Measurements from ENCODE around the gene MYO15A.

Gene MYO15A

GRCh38 chr17:18100616-18101015, 7.9 kb upstream of the MYO15A start:
- in situ Hi-C loops (cut with MboI; ENCODE audit: low sequenced_read_pairs, unreplicated experiment) = no loop called here
- DNase-seq (ENCODE audit: low spot score) = no peak
- TF ChIP-seq, protein P1, sequence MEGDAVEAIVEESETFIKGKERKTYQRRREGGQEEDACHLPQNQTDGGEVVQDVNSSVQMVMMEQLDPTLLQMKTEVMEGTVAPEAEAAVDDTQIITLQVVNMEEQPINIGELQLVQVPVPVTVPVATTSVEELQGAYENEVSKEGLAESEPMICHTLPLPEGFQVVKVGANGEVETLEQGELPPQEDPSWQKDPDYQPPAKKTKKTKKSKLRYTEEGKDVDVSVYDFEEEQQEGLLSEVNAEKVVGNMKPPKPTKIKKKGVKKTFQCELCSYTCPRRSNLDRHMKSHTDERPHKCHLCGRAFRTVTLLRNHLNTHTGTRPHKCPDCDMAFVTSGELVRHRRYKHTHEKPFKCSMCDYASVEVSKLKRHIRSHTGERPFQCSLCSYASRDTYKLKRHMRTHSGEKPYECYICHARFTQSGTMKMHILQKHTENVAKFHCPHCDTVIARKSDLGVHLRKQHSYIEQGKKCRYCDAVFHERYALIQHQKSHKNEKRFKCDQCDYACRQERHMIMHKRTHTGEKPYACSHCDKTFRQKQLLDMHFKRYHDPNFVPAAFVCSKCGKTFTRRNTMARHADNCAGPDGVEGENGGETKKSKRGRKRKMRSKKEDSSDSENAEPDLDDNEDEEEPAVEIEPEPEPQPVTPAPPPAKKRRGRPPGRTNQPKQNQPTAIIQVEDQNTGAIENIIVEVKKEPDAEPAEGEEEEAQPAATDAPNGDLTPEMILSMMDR (IDR thresholded peaks at IDR 0.05; ENCODE audit: borderline replicate concordance, control extremely low read depth, extremely low read depth, insufficient read depth, missing control alignments) = no peak

DNA sequence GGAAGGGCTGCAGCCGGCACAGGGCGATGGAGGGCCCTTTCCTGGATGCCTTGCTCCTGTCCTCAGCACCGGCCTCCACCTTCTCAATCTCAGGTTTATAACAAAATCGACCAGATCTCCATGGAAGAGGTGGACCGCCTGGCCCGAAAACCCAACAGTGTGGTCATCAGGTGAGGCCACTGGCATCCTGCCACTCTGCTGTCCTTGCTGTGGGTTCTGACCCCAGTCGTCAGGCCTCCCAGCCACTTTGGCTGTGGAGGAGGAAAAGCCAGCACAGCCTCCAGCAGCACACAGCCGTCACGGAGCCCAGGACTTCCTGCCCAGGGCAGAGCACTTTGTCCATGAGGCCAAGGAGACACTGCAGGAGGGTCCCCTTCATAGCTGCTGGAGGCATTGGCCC, 6.7 kb upstream of the MYO15A start:
- in situ Hi-C loops (cut with MboI; ENCODE audit: low sequenced_read_pairs, unreplicated experiment) = no loop called here
- TF ChIP-seq, protein P1 (IDR thresholded peaks at IDR 0.05; ENCODE audit: borderline replicate concordance, control extremely low read depth, extremely low read depth, insufficient read depth, missing control alignments) = no peak
- DNase-seq (ENCODE audit: low spot score) = no peak

DNA sequence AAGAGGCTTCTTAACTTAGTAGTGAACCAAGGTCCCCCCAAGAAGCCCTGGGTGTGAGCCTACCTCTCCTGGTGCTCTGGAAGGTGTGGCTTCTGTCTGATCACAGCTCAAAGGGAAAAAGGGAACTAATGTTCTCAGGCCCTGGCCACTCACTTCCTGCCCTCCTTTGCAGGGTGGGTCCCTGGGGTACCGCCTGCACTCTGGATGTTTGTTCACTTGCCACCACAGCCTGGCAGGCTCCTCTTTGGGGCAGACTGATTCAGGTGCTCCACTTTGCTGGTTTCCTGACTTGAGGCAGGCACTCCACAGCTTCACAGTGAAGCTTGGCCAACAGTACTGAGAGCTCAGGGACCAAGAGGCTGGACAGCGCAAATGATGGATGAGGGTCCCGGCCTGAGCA, 5.9 kb upstream of the MYO15A start:
- no peak for DNase-seq (ENCODE audit: low spot score)
- in situ Hi-C loops (cut with MboI; ENCODE audit: low sequenced_read_pairs, unreplicated experiment) = no loop called here
- TF ChIP-seq, protein P1 (IDR thresholded peaks at IDR 0.05; ENCODE audit: borderline replicate concordance, control extremely low read depth, extremely low read depth, insufficient read depth, missing control alignments) = no peak

DNA sequence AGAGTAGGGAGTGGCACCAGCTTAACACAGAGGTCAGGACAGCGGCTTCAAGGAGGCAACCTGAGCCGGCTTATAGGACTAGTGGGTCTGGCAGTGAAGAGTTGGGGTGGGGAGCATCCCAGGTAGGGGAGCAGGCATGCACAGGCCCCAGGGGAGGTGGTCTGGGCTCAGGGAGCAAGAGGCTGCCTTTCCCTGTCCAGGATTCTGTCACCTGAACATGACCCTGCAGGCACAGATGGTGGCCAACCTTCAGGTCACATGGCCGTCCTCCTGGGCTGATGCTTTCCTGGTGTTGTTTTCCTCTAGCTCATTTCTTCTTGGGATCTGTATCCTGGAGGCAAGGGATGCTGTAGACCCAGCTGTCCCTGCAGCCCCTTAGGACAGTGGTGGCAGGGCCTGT, 3.5 kb upstream of the MYO15A start:
- in situ Hi-C loops (cut with MboI; ENCODE audit: low sequenced_read_pairs, unreplicated experiment) = no loop called here
- DNase-seq (ENCODE audit: low spot score) = no peak
- TF ChIP-seq, protein P1 (IDR thresholded peaks at IDR 0.05; ENCODE audit: borderline replicate concordance, control extremely low read depth, extremely low read depth, insufficient read depth, missing control alignments) = no peak

- no peak for DNase-seq (ENCODE audit: low spot score)
- in situ Hi-C loops (cut with MboI; ENCODE audit: low sequenced_read_pairs, unreplicated experiment) = no loop called here
- TF ChIP-seq, protein P1 (IDR thresholded peaks at IDR 0.05; ENCODE audit: borderline replicate concordance, control extremely low read depth, extremely low read depth, insufficient read depth, missing control alignments) = no peak
These were observed 3.0 kb upstream of the MYO15A start for GRCh38 chr17:18105595-18105994.

DNA sequence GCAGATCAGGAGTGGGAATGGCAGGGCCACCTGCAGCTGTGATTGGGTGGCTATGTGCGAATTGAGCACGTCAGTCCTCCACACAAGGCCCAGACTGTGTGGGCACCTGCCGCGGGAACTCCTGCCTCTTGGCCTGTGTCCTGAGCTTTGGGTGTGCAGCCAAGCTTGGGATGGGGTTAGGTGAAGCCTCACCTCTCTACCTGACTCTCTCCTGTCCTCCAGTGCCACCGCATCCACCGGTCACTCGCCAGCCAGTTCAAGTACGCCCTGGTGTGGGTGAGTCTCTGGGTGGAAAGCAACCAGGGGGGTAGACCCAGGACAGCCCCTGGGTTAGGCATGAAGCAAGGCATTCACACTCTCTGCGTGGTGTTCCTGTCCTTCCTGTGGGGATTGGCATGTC, 2.3 kb upstream of the MYO15A start:
- no peak for DNase-seq (ENCODE audit: low spot score)
- TF ChIP-seq, protein P1 (IDR thresholded peaks at IDR 0.05; ENCODE audit: borderline replicate concordance, control extremely low read depth, extremely low read depth, insufficient read depth, missing control alignments) = no peak
- in situ Hi-C loops (cut with MboI; ENCODE audit: low sequenced_read_pairs, unreplicated experiment) = no loop called here
